Right lobe of liver (tissue), 4 donors: ENCODE measurements around the gene CHADL.

ENCODE experiments used
- POLR2A ChIP-seq: fragments of 450-650 bp; IDR thresholded peaks from one replicate; pipeline ENCODE4 v1.6.1; 2017; ENCODE audit warnings: antibody characterized with exemption, mild to moderate bottlenecking
- TF ChIP-seq, protein P1 (sequence below), 4 donors: fragments of 200-600 bp in 3 of 4; fragments of 450-650 bp in 1 of 4; IDR thresholded peaks; one replicate each; pipeline versions ENCODE4 v1.5.1 to v1.8.0; 2016 to 2022; ENCODE audit warnings: antibody characterized with exemption in 4 of 4, mild to moderate bottlenecking in 2 of 4
- donor health status: DM: no; HTN: no; CAD: no.
- donor health status: DM: no; HTN: no; CAD: no.
- donor health status: DM: no; HTN: yes; CAD: no.

DNA sequence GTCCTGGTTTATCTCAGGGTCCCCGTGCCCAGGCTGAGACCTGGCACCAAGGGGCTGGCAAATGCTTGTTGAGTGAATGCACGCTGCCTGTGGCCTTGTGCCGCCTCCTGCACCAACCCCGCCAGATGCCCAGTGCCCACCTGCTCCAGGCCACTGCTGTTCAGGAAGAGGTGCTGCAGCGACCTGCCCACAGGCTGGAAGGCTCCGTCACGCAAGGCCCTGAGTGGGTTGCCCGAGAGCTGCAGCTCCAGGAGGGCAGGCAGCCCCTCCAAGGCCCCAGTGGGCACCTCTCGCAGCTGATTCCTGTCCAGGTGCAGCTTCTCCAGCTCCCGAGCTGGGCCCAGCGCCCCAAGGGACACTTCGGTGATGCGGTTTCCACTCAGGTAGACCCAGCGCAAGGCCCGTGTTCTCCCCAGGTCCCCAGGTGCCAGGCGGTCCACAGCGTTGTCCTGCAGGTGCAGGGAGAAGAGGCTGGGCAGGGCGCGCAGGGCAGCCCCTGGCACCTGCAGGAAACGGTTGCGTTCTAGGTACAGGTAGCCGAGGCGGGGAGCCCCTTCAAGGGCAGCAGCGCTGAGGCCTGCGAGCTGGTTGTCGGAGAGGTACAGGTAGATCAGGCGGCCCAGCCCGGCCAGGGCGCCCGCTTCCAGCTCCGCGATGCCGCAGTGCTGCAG, 3.6 kb downstream of the CHADL start:
- TF ChIP-seq, protein P1, sequence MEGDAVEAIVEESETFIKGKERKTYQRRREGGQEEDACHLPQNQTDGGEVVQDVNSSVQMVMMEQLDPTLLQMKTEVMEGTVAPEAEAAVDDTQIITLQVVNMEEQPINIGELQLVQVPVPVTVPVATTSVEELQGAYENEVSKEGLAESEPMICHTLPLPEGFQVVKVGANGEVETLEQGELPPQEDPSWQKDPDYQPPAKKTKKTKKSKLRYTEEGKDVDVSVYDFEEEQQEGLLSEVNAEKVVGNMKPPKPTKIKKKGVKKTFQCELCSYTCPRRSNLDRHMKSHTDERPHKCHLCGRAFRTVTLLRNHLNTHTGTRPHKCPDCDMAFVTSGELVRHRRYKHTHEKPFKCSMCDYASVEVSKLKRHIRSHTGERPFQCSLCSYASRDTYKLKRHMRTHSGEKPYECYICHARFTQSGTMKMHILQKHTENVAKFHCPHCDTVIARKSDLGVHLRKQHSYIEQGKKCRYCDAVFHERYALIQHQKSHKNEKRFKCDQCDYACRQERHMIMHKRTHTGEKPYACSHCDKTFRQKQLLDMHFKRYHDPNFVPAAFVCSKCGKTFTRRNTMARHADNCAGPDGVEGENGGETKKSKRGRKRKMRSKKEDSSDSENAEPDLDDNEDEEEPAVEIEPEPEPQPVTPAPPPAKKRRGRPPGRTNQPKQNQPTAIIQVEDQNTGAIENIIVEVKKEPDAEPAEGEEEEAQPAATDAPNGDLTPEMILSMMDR (IDR thresholded peaks at IDR 0.05), result no peak
- no peak for TF ChIP-seq POLR2A
